Gastrocnemius medialis (tissue), 4 donors: Measurements from ENCODE around the gene FKBP4.

Source experiments
- POLR2A ChIP-seq, 2 donors: fragments of 450-650 bp; IDR thresholded peaks; one replicate each; pipeline ENCODE4 v1.6.1; 2017; ENCODE audit warnings: antibody characterized with exemption in 2 of 2, mild to moderate bottlenecking in 2 of 2, moderate library complexity in 2 of 2
- TF ChIP-seq, protein P1 (sequence below), 5 experiments: fragments of 450-650 bp in 3 of 5; fragments of 200-600 bp in 2 of 5; sonication (generic) in 2 of 5; IDR thresholded peaks in 4 of 5; conservative IDR thresholded peaks in 1 of 5; 1 replicate in 4 of 5; 2 replicates in 1 of 5; pipeline ENCODE4 v1.5.1; 2016 to 2019; ENCODE audit warnings: antibody characterized with exemption in 5 of 5, mild to moderate bottlenecking in 3 of 5, moderate library complexity in 3 of 5

DNA sequence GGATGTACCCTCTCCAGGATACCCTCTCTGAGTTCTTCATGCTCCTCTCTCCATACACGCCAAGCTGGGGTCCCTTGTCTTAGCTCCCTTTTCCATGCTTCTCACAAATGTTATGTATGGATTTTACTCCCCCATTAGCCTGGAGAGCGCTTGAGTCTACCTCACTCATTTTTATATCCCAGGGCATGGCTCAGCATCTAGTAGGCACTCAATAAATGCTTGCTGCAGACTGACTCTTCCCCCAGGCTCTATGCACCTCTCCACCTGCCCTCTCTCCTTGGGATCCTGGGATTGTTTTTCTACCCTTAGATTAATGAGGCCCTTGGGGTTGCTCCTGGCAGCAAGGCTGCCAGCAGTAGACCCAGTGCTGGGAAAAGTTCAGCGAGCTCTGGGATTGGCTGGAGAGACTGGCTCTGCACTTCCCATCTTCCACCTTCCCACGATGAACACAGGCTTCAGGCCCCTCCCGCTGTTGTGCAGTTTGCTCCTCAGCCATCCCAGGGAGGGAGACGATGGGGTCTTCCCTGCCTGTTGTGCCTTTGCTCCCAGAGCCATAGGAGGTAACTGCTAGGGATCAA lies 37.9 kb downstream of the FKBP4 start:
- TF ChIP-seq, protein P1, sequence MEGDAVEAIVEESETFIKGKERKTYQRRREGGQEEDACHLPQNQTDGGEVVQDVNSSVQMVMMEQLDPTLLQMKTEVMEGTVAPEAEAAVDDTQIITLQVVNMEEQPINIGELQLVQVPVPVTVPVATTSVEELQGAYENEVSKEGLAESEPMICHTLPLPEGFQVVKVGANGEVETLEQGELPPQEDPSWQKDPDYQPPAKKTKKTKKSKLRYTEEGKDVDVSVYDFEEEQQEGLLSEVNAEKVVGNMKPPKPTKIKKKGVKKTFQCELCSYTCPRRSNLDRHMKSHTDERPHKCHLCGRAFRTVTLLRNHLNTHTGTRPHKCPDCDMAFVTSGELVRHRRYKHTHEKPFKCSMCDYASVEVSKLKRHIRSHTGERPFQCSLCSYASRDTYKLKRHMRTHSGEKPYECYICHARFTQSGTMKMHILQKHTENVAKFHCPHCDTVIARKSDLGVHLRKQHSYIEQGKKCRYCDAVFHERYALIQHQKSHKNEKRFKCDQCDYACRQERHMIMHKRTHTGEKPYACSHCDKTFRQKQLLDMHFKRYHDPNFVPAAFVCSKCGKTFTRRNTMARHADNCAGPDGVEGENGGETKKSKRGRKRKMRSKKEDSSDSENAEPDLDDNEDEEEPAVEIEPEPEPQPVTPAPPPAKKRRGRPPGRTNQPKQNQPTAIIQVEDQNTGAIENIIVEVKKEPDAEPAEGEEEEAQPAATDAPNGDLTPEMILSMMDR (IDR thresholded peaks at IDR 0.05 in 4 of 5, conservative IDR thresholded peaks at IDR 0.05 in 1 of 5) = no peak
- TF ChIP-seq POLR2A (IDR thresholded peaks at IDR 0.05) = no peak
